ENCODE data around the gene NR5A1.

NR5A1 gene

GRCh38 chr9:124503713-124504529, 3.3 kb downstream of the NR5A1 start:
- H3K27me3 ChIP-seq (ENCODE audit: insufficient read depth, low read length): peaks cover 75% of the 10 kb centered on the region
- H3K4me1 ChIP-seq (ENCODE audit: insufficient read depth, low read length): no peaks in the 10 kb centered on the region
- no peak overlapping the region for H3K9ac ChIP-seq (ENCODE audit: low read depth, low read length)
- H3K9me3 ChIP-seq (ENCODE audit: insufficient read depth, low read depth, low read length): no peaks in the 10 kb centered on the region
- no peaks in the 10 kb centered on the region for H3K36me3 ChIP-seq (ENCODE audit: insufficient read depth, low read depth, low read length)
- H3K27ac ChIP-seq (ENCODE audit: low read length): no peak overlapping the region
- peak overlapping the region; percentile 39; the same call in 1 of the 2 replicates for H3K4me3 ChIP-seq (ENCODE audit: low read length)

GRCh38 chr9:124502711-124503702, 4.2 kb downstream of the NR5A1 start:
- H3K27ac ChIP-seq (ENCODE audit: low read length): no peak overlapping the region
- H3K27me3 ChIP-seq (ENCODE audit: insufficient read depth, low read length): peaks cover 75% of the 10 kb centered on the region
- H3K4me3 ChIP-seq (ENCODE audit: low read length): peak overlapping the region; percentile 39; the same call in 1 of the 2 replicates
- no peaks in the 10 kb centered on the region for H3K4me1 ChIP-seq (ENCODE audit: insufficient read depth, low read length)
- H3K9me3 ChIP-seq (ENCODE audit: insufficient read depth, low read depth, low read length): no peaks in the 10 kb centered on the region
- H3K9ac ChIP-seq (ENCODE audit: low read depth, low read length): no peak overlapping the region
- no peaks in the 10 kb centered on the region for H3K36me3 ChIP-seq (ENCODE audit: insufficient read depth, low read depth, low read length)

- H3K9me3 ChIP-seq (ENCODE audit: insufficient read depth, low read depth, low read length): no peaks in the 10 kb centered on the region
- no peak overlapping the region for H3K27ac ChIP-seq (ENCODE audit: low read length)
- H3K4me3 ChIP-seq (ENCODE audit: low read length): no peak overlapping the region
- H3K27me3 ChIP-seq (ENCODE audit: insufficient read depth, low read length): peaks cover 72% of the 10 kb centered on the region
- H3K9ac ChIP-seq (ENCODE audit: low read depth, low read length): no peak overlapping the region
- H3K4me1 ChIP-seq (ENCODE audit: insufficient read depth, low read length): no peaks in the 10 kb centered on the region
- H3K36me3 ChIP-seq (ENCODE audit: insufficient read depth, low read depth, low read length): no peaks in the 10 kb centered on the region
Observed at GRCh38 chr9:124501771-124502320, 5.4 kb downstream of the NR5A1 start.

- H3K36me3 ChIP-seq (ENCODE audit: insufficient read depth, low read depth, low read length): no peaks in the 10 kb centered on the region
- no peak overlapping the region for H3K4me3 ChIP-seq (ENCODE audit: low read length)
- H3K27me3 ChIP-seq (ENCODE audit: insufficient read depth, low read length): peaks cover 64% of the 10 kb centered on the region
- H3K4me1 ChIP-seq (ENCODE audit: insufficient read depth, low read length): no peaks in the 10 kb centered on the region
- H3K9me3 ChIP-seq (ENCODE audit: insufficient read depth, low read depth, low read length): no peaks in the 10 kb centered on the region
- no peak overlapping the region for H3K9ac ChIP-seq (ENCODE audit: low read depth, low read length)
- H3K27ac ChIP-seq (ENCODE audit: low read length): no peak overlapping the region
Observed at GRCh38 chr9:124500796-124501611, 6.2 kb downstream of the NR5A1 start.

GRCh38 chr9:124500028-124500795, 7.0 kb downstream of the NR5A1 start:
- no peak overlapping the region for H3K27ac ChIP-seq (ENCODE audit: low read length)
- H3K4me1 ChIP-seq (ENCODE audit: insufficient read depth, low read length): no peaks in the 10 kb centered on the region
- no peaks in the 10 kb centered on the region for H3K9me3 ChIP-seq (ENCODE audit: insufficient read depth, low read depth, low read length)
- H3K4me3 ChIP-seq (ENCODE audit: low read length): no peak overlapping the region
- H3K36me3 ChIP-seq (ENCODE audit: insufficient read depth, low read depth, low read length): no peaks in the 10 kb centered on the region
- no peak overlapping the region for H3K9ac ChIP-seq (ENCODE audit: low read depth, low read length)
- peaks cover 56% of the 10 kb centered on the region for H3K27me3 ChIP-seq (ENCODE audit: insufficient read depth, low read length)

GRCh38 chr9:124499216-124499615, 8.0 kb downstream of the NR5A1 start:
- Histone ChIP-seq H3K9me3 (ENCODE audit: insufficient read depth, low read depth, low read length) (no peaks in the 10 kb centered on the region), H3K4me1 (ENCODE audit: insufficient read depth, low read length) (no peaks in the 10 kb centered on the region), H3K4me3 (ENCODE audit: low read length) (no peak overlapping the region), H3K36me3 (ENCODE audit: insufficient read depth, low read depth, low read length) (no peaks in the 10 kb centered on the region), H3K27ac (ENCODE audit: low read length) (no peak overlapping the region), H3K9ac (ENCODE audit: low read depth, low read length) (no peak overlapping the region), H3K27me3 (ENCODE audit: insufficient read depth, low read length) (peaks cover 48% of the 10 kb centered on the region)

- H3K4me1 ChIP-seq (ENCODE audit: insufficient read depth, low read length): no peaks in the 10 kb centered on the region
- H3K9me3 ChIP-seq (ENCODE audit: insufficient read depth, low read depth, low read length): no peaks in the 10 kb centered on the region
- no peak overlapping the region for H3K27ac ChIP-seq (ENCODE audit: low read length)
- no peaks in the 10 kb centered on the region for H3K36me3 ChIP-seq (ENCODE audit: insufficient read depth, low read depth, low read length)
- no peak overlapping the region for H3K4me3 ChIP-seq (ENCODE audit: low read length)
- H3K9ac ChIP-seq (ENCODE audit: low read depth, low read length): no peak overlapping the region
- peaks cover 42% of the 10 kb centered on the region for H3K27me3 ChIP-seq (ENCODE audit: insufficient read depth, low read length)
Observed at GRCh38 chr9:124498499-124499146, 8.6 kb downstream of the NR5A1 start.

GRCh38 chr9:124498040-124498439, 9.2 kb downstream of the NR5A1 start:
- Histone ChIP-seq H3K27ac (ENCODE audit: low read length) (no peak overlapping the region), H3K9me3 (ENCODE audit: insufficient read depth, low read depth, low read length) (no peaks in the 10 kb centered on the region), H3K36me3 (ENCODE audit: insufficient read depth, low read depth, low read length) (no peaks in the 10 kb centered on the region), H3K4me1 (ENCODE audit: insufficient read depth, low read length) (no peaks in the 10 kb centered on the region), H3K9ac (ENCODE audit: low read depth, low read length) (no peak overlapping the region), H3K27me3 (ENCODE audit: insufficient read depth, low read length) (peaks cover 36% of the 10 kb centered on the region), H3K4me3 (ENCODE audit: low read length) (no peak overlapping the region)

- H3K27me3 ChIP-seq (ENCODE audit: insufficient read depth, low read length): peaks cover 30% of the 10 kb centered on the region
- no peaks in the 10 kb centered on the region for H3K4me1 ChIP-seq (ENCODE audit: insufficient read depth, low read length)
- no peaks in the 10 kb centered on the region for H3K9me3 ChIP-seq (ENCODE audit: insufficient read depth, low read depth, low read length)
- no peaks in the 10 kb centered on the region for H3K36me3 ChIP-seq (ENCODE audit: insufficient read depth, low read depth, low read length)
- H3K27ac ChIP-seq (ENCODE audit: low read length): no peak overlapping the region
- no peak overlapping the region for H3K4me3 ChIP-seq (ENCODE audit: low read length)
- H3K9ac ChIP-seq (ENCODE audit: low read depth, low read length): no peak overlapping the region
Observed at GRCh38 chr9:124497441-124497840, 9.8 kb downstream of the NR5A1 start.

- Histone ChIP-seq H3K36me3 (ENCODE audit: insufficient read depth, low read depth, low read length) (no peaks in the 10 kb centered on the region), H3K9ac (ENCODE audit: low read depth, low read length) (no peak overlapping the region), H3K27me3 (ENCODE audit: insufficient read depth, low read length) (peaks cover 20% of the 10 kb centered on the region), H3K4me3 (ENCODE audit: low read length) (no peak overlapping the region), H3K27ac (ENCODE audit: low read length) (no peak overlapping the region), H3K4me1 (ENCODE audit: insufficient read depth, low read length) (no peaks in the 10 kb centered on the region), H3K9me3 (ENCODE audit: insufficient read depth, low read depth, low read length) (no peaks in the 10 kb centered on the region)
Observed at GRCh38 chr9:124496463-124496862, 10.7 kb downstream of the NR5A1 start.

Data from iPS-20b (cell line).